GDM1 (cell line): Measurements from ENCODE around the gene P2RX3.
"Not testable (repeated sequence)": the region's sequence is repeated elsewhere in the genome, so short reads cannot be mapped to it uniquely, and the experiment has no call there.

ENCODE experiments used
- DNase-seq: peaks from one replicate; lab custom pipeline; 2025; lab: John Stamatoyannopoulos, UW

P2RX3 gene

DNA sequence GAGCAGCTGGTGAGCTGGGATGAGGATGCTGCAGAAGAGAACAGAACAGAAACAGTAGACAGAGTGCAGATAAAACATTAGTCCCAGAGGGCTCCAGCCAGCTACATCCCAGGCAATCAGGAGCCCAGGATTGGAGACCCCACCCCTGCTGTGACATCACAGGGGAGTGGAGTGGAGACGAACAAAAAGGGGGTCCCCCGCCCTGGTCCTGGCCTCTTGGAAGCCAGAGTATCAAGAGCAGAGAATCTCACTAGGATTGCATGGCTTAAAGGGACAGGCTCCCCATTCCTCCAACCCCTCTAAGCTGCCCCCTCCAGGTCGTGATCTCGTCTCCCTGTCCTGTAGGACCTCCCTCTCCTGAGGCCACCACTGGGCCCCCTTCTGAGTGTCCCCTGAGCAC lies at the start of gene P2RX3:
Gene P2RX3 (plus strand): TSS at position 211 of the 400 bp plus-strand sequence. CDS start 199 bp downstream, outside the sequence.
- no peak for DNase-seq

DNA sequence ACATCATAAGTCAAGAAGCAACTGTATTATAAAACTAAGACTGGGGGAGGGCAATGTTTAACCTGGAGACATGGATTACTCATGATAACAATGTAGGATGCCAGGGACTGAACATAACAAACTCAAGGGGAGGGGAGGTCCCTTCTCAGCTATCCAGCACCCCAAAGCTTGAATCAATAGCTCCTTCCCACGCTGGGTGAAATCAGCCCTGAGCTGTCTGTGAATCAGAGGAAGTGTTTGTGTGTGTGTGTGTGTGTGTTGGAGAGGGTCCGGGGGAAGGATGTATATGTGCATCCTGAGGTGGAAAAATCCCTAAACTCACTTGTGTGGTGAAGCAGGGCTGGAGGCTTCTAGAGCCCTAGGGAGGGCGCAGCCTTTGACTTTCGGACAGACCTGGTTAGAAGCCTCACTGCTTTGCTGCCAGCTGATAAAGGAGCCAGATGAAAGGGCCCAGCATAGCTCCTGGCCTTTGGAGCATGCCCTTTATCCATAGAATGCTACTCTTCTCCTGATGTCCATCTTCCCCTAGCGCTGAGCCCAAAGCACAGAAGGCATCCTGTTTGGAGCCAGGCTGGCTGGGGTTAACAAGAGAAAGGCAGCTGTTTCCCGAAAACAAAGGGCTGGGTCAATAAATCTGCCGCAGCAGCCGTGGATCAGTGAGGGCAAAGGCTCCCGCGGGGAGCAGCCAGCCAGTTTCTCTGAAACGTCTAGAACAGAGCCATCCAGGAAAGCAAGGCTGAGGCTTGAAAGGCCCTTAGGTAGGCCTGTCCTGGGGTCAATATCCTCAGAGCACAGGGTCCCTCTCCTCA lies 49.2 kb upstream of the P2RX3 start:
- DNase-seq = no peak

DNA sequence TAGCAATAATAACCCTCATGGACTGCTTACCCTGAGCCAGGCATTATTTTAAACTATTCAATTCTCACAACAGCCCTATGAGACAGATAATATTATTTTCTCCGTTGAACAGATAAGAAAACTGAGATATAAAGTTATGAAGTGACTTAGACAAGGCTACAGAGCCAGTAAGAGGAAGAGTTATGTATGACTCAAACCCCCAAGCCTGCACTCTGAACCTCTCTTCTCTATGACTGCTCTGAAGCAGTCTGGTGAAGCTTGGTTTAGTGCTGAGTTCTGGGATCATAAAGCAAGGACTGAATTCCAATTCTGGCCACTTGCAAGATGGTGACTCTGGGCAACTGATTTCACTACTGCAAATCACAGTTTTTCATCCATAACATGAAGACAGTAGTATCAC lies 47.9 kb upstream of the P2RX3 start:
- no peak for DNase-seq

DNA sequence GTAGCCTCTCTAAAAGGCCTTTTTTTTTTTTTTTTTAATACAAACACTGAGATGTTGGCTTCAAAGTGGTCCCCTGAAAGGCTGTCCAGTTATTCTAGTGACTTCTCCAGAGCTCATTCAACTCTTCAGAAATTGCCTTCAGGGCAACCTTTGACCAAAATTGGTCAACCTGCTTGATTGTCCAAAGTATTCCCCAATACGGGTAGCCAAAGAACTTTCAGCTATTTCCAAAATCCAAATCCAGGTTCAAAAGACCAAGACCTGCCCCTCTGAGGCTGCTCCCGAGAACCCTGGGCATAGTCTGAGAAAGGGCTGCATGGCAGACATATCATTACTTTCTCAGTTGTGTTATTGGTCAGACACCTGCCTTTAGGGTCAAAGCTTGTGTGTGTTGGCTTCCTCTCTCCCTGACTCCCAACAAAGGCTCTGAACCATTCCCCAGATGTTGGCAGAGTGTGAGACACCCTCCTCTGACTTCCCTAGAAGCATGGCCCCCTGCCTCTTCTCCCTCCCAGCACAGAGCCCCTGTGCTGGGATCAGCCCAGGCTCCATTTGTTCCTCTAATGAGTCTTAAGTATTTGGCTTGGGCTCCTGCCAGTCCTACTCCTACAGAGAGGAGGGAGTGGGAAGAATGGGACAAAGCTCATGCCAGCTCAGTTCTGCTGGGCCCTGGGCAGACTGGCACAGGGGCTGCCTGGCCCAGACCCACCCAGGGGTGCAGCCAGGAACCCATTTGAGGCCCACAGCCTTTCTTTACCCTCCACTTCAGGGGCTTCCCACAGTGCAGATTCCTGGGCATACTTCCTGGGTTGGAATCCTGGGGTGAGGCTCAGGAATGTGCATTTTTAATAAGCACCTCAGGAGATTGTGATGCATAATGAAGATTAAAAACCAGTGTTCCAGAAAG lies 43.7 kb upstream of the P2RX3 start:
- no peak for DNase-seq

DNA sequence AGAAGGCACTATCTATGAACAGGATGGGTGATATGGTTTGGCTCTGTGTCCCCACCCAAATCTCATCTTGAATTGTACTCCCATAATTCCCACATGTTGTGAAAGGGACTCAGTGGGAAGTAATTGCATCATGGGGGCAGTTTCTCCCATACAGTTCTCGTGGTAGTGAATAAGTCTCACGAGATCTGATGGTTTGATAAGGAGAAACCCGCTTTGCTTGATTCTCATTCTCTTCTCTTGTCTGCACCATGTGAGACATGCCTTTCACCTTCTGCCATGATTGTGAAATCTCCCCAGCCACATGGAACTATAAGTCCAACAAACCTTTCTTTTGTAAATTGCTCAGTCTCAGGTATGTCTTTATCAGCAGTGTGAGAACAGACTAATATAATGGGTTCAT lies 41.9 kb upstream of the P2RX3 start:
- not testable (repeated sequence) for DNase-seq

GRCh38 chr11:57297221-57297620 lies 40.9 kb upstream of the P2RX3 start:
- no peak for DNase-seq

DNA sequence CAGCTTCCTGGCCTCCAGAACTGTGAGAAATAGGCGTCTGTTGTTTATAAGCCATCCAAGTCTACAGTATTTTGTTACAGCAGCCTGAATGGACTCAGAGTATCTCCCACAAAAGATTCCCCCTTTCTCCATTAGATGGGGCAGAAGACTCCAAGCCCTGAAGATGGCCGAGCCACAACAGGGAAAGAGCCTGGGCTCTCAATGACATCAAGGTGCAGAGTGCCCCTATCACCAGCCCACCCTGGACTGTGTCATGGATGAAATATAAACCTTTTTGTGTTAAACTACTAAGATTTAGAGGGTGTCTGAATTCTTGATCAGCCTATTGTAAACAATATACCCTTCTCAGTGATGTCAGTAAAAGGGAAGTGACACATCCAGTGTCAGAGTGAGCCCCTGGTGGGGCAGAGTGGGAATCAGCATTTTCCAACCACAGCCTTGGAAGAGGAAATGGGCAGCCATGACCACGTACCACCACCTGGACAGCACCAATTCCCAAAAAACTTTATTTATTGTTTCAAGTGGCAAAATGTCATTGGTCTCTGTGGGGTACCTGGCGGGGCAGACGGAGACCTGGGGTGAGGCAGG lies 38.9 kb upstream of the P2RX3 start:
- no peak for DNase-seq

DNA sequence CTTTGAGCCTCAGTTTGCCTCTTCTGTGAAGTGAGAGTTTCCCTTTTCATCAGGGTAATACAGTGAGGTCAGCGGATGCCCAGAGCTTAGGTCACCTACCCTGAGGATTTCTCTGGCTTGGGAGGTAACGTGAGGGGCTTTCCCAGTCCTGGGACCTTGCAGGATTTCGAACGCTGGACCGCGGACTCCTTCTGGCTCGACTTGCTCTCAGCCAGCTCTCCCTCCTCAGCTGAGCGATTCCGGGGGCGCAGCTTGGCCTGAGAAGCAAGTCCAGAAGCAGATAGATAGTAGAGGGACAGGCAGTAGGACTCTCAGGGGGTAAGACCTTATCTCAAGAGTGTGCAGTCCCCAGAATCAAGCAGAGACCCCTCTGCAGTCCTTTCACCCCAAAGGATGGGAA lies 37.4 kb upstream of the P2RX3 start:
- no peak for DNase-seq

DNA sequence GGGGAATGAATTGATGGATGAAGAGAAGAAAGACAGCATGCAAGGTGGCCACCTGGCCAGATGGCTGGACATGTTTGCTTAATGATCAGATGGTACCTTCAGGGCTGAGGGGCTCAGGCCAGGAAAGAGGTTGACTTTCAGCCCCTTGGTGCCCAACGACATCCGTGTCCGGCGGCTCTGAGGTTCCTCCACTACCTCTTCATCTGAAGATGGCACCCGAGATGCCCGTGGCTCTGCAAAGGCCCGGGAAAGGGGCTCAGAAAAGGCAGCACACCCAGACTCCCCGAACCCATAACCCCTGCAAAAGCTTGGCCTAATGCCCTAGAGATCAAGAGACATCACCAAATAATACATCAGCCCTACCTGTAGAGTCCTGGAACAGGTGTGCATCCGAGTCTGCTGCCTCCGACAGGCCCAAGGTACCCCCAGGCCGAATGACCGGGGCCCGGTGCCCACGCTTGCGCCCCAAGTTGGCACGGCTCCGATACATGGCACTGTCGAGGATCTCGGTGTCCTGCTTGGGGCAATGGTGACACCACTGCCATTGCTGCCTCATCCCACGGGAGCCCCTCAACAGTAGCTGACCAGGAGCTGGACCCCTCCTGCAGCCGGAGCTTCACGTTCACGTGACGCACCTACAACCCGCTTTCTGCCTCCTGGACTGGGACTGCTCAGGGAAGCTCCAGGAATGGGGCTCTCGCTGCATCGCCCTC lies 36.3 kb upstream of the P2RX3 start:
- DNase-seq = no peak

- no peak for DNase-seq
Measured at GRCh38 chr11:57302489-57302888, 35.7 kb upstream of the P2RX3 start.

DNA sequence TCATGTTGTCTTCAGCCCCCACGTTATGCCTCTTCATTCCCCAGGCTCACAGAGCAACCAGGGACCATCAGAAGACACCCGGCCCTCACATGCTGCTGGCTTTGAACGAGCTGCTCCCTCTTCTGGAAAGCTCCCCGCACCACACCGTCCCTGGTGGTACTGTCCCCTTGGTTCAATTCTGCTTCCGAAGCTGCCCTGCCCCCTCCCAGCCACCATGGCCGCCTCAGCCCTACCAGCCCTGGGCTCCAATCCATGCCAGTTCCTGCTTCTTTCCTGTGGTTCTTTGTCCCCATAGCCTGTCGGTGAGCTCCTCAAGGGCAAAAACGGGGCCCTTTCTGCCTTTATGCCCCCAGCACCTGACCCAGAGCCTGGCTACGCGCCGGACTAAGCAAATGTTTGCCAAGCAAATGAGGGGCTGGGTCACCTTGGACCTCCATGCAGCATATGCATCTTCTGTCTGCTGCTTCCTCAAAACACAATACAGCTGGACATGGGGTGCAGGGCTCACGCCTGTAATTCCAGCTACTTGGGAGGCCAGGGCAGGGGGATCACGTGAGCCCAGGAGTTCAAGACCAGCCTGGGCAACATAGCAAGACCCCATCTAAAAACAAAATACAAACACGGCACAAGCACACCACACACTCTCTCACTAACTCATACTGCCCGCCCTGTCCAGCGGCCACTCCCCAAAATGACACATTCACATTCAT lies 34.7 kb upstream of the P2RX3 start:
- DNase-seq = no peak

- no peak for DNase-seq
Measured at GRCh38 chr11:57303990-57304579, 34.1 kb upstream of the P2RX3 start.

DNA sequence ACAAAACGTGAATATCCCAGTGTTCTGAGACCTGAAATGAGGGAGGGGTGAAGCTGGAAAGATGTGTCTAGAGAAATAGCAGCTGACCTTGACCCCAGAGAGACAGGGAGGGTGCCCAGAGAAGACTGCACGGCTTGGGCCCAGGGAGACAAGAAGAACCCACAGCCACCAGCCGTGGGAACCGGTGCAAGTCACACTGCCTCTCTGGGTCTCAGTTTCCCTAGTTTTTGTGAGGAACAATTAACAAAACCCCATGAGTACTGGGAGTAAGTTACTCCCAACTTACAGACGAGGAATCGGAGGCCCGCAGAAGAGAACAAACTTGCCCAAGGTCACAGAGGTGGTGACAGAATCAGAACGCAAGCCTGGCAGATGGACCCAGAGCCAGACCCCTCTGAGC lies 32.6 kb upstream of the P2RX3 start:
- DNase-seq = no peak

DNA sequence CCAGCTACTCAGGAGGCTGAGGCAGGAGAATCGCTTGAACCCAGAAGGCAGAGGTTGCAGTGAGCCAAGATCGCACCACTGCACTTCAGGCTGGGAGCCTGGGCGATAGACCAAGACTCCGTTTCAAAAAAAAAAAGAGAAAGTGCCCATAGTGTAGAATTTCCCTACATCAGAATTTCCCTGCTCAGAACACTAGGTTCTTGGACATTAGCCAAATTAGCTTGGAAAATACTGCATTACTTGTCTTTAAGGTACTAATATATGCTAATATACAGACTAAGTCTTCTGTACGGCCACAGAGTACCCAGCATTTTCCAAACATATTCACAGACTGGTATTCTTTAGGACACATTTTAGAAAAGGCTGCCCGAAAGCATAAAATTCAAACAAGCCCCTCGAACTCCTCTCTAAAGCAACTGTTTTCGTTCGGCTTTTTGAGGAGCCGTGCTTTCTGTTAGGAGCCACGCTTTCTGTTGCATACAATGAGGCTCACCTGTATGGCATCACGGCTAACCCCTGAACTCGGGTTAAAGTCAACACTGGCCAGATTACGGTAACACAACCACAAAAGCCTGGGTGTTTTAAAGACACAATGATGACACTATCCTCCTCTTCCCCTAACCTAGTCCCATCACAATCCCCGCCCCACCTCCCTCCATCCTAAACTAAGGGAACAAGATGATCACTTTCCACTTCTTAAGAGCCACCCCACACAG lies 31.8 kb upstream of the P2RX3 start:
- DNase-seq = no peak

- DNase-seq = no peak
Measured at GRCh38 chr11:57306940-57307565, 31.1 kb upstream of the P2RX3 start.

GRCh38 chr11:57307666-57308270 lies 30.4 kb upstream of the P2RX3 start:
- no peak for DNase-seq

- DNase-seq = no peak
Measured at GRCh38 chr11:57308426-57309060, 29.6 kb upstream of the P2RX3 start.

GRCh38 chr11:57309106-57310059 lies 28.8 kb upstream of the P2RX3 start:
- DNase-seq = no peak
